OCI-LY7 (cell line): ENCODE data around the gene PLEKHM3. TPM values are rescaled to one million over a fixed set of nuclear protein-coding genes. Genes with fewer than 3 reads are reported as not detected.

Source experiments
- BruUV-seq: library from RNA; stranded (reverse); fragments of 400-500 nt; replicated peaks from 2 replicates; lab custom pipeline; 2021; lab: Mats Ljungman, UMichigan
- CTCF ChIA-PET: fragments of 300-600 bp; sonication (Branson Sonifier 250); formaldehyde crosslinking; loops from one replicate; lab custom pipeline; 2022; ENCODE audit warnings: antibody characterized with exemption; ENCODE audit not compliant: unreplicated experiment; lab: Charles Lee
- POLR2A ChIA-PET: fragments of 300-600 bp; sonication (Branson Sonifier 250); formaldehyde crosslinking; loops from one replicate; lab custom pipeline; 2022; ENCODE audit warnings: antibody characterized with exemption; lab: Charles Lee
- DNase-seq: peaks from one replicate; pipeline ENCODE4 v3.0.0-alpha.2; 2015; ENCODE audit warnings: low spot score
- H2AFZ ChIP-seq: fragments of 200-600 bp; sonication (generic), shearing (Covaris generic); 2 replicates; pipeline ENCODE4 v1.6.1; 2014; ENCODE audit warnings: mild to moderate bottlenecking, antibody characterized with exemption, low read length, moderate library complexity
- H3K27ac ChIP-seq: fragments of 200-600 bp; sonication (generic); 2 replicates; pipeline ENCODE4 v1.5.1; 2014; ENCODE audit warnings: mixed run types, low read depth, mild to moderate bottlenecking, moderate library complexity, low read length, inconsistent platforms; ENCODE audit not compliant: poor library complexity, severe bottlenecking
- H3K36me3 ChIP-seq: fragments of 200-600 bp; sonication (generic); 2 replicates; pipeline ENCODE4 v1.6.1; 2014; ENCODE audit warnings: mild to moderate bottlenecking, antibody characterized with exemption, low read length, moderate library complexity, mixed read lengths; ENCODE audit not compliant: insufficient read depth
- H3K4me1 ChIP-seq: fragments of 200-600 bp; sonication (generic); 2 replicates; pipeline ENCODE4 v1.5.1; 2014; ENCODE audit warnings: mild to moderate bottlenecking, low read length; ENCODE audit not compliant: insufficient read depth, poor library complexity, severe bottlenecking
- H3K4me2 ChIP-seq: fragments of 200-600 bp; sonication (generic); 2 replicates; pipeline ENCODE4 v1.6.1; 2014; ENCODE audit warnings: mild to moderate bottlenecking, low read length
- H3K4me3 ChIP-seq: fragments of 200-600 bp; sonication (generic); 2 replicates; pipeline ENCODE4 v1.5.1; 2014; ENCODE audit warnings: mild to moderate bottlenecking, low read depth, low read length; ENCODE audit not compliant: poor library complexity, severe bottlenecking
- H3K79me2 ChIP-seq: fragments of 200-600 bp; sonication (generic); 2 replicates; pipeline ENCODE4 v1.6.1; 2016; ENCODE audit warnings: low read depth, mild to moderate bottlenecking, low read length, moderate library complexity, mixed read lengths; ENCODE audit not compliant: insufficient read depth
- H3K9me2 ChIP-seq: fragments of 200-600 bp; sonication (generic); 2 replicates; pipeline ENCODE4 v1.6.1; 2016; ENCODE audit warnings: mild to moderate bottlenecking, low read length, mixed read lengths; ENCODE audit not compliant: insufficient read depth
- H3K9me3 ChIP-seq: fragments of 200-600 bp; sonication (generic); 2 replicates; pipeline ENCODE4 v1.6.1; 2014; ENCODE audit warnings: mild to moderate bottlenecking, mixed run types, low read length, mixed read lengths
- H4K20me1 ChIP-seq: fragments of 200-600 bp; sonication (generic); 2 replicates; pipeline ENCODE4 v1.6.1; 2014; ENCODE audit warnings: mild to moderate bottlenecking, antibody characterized with exemption, low read length, moderate library complexity, mixed read lengths; ENCODE audit not compliant: insufficient read depth
- CTCF ChIP-seq: fragments of 200-600 bp; sonication (generic); conservative IDR thresholded peaks from 2 replicates; pipeline ENCODE4 v1.5.1; 2014; ENCODE audit warnings: mild to moderate bottlenecking, antibody characterized with exemption, low read length, moderate library complexity, mixed read lengths
- EZH2phosphoT487 ChIP-seq: fragments of 200-600 bp; sonication (generic); IDR thresholded peaks from 2 replicates; pipeline ENCODE4 v1.6.1; 2018; ENCODE audit warnings: low read depth, borderline replicate concordance, mild to moderate bottlenecking, mixed run types, antibody characterized with exemption, low read length, moderate library complexity, mixed read lengths
- intact Hi-C: fragments of 100-400 bp; cut with micrococcal nuclease; formaldehyde crosslinking; loops from one replicate; pipeline ENCODE4 v1.10.0; 2022; ENCODE audit not compliant: unreplicated experiment
- total RNA-seq, 2 experiments: library from RNA; depleted of rRNA in 1 of 2; stranded (reverse); fragments of >200 nt in 1 of 2; shearing (Covaris generic) in 1 of 2; gene quantifications; 2 replicates each; pipeline ENCODE4 v1.2.3, GENCODE V29; 2014 to 2022

Gene PLEKHM3
- total RNA-seq, 2 experiments from 2014 or later, result 3.7 to 6.3 TPM

DNA sequence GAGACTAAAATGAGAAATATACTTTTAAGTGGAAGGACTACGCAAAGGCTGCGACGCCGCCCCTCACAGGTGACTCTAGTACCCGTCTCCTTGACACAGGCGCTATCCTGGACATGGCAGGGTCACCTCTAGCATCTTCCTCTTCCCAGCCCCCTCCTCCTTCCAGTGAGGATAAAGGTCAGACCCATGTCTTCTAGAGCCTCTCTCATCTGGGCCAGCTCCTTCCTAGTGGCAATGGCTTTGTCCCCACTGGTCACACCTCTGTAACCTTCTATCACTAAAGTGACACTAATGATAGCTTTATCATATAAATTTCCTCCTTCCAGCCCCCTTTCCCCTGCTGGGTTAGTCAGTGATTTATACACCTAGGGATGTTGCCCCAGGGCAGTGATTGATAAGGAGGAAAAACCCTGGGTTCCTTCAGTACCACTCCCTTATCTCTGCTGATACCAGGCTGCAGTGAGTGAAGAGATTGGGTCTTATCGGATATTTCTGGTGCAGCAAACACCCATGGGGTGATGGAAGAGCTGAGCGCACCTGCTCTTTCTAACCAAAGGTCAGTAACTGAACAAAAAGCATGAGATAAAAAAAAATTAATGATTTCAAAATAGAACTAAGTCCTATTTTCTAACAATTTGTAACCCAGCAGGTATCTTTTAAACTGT, 193.6 kb downstream of the PLEKHM3 start:
- CTCF ChIA-PET, result no interaction called here

GRCh38 chr2:207830778-207831438, 194.4 kb downstream of the PLEKHM3 start:
- no TSS peak for BruUV-seq
- Histone ChIP-seq H3K79me2 (no peaks in the 10 kb centered on the region), H3K9me2 (no peaks in the 10 kb centered on the region), H3K4me3 (no peak overlapping the region), H4K20me1 (no peaks in the 10 kb centered on the region), H3K4me1 (no peaks in the 10 kb centered on the region), H3K9me3 (no peaks in the 10 kb centered on the region), H3K4me2 (no peak overlapping the region), H2AFZ (no peak overlapping the region), H3K36me3 (no peaks in the 10 kb centered on the region), H3K27ac (no peak overlapping the region)
- POLR2A ChIA-PET, result no interaction called here
- DNase-seq, result no peak
- CTCF ChIA-PET, result no interaction called here
- no peak for TF ChIP-seq EZH2phosphoT487
- no peak for TF ChIP-seq CTCF
- intact Hi-C loops, result no loop called here

More for the DNA sequence above, 193.6 kb downstream of the PLEKHM3 start:
- no peak for TF ChIP-seq EZH2phosphoT487
- TF ChIP-seq CTCF, result no peak
- DNase-seq, result no peak
- H3K9me3 ChIP-seq, result no peaks in the 10 kb centered on the region
- no TSS peak for BruUV-seq
- H4K20me1 ChIP-seq, result no peaks in the 10 kb centered on the region
- H3K27ac ChIP-seq, result no peak overlapping the region
- no peaks in the 10 kb centered on the region for H3K9me2 ChIP-seq
- no peaks in the 10 kb centered on the region for H3K36me3 ChIP-seq
- no peak overlapping the region for H3K4me2 ChIP-seq
- intact Hi-C loops, result no loop called here
- no peak overlapping the region for H2AFZ ChIP-seq
- no peaks in the 10 kb centered on the region for H3K4me1 ChIP-seq
- H3K79me2 ChIP-seq, result no peaks in the 10 kb centered on the region
- POLR2A ChIA-PET, result no interaction called here
- no peak overlapping the region for H3K4me3 ChIP-seq
